ENCODE results near the gene PPM1J.

DNA sequence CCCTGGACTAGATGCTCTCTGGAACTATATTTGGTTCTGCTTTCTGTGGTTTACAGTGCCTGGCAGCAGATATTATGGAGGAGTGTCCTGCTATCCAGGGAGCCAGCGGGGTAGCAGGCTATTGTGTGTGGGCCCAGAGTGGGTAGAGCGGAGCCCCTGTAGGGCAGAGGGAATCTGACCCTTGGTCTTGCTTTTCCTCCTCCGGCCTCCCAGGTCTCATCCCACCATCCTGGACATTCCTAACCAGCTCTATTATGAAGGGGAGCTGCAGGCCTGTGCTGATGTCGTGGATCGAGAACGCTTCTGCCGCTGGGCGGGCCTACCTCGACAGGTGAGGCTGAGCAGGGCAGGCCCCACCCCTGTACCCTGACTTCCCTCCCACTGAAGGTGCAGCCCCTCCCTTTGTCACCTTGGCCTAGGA lies 17.3 kb downstream of the PPM1J start:
- TF ChIP-seq GATA2 (IDR thresholded peaks at IDR 0.05; ENCODE audit: low read depth, low read length) (no peak), GATA3 (IDR thresholded peaks at IDR 0.05; ENCODE audit: low read depth, low read length) (no peak)
